ENCODE measurements around the gene GRIN3A. TPM values are rescaled to one million over a fixed set of nuclear protein-coding genes. Genes with fewer than 3 reads are reported as not detected.

GRIN3A gene
- polyA plus RNA-seq, 1 of the 3 experiments (the other 2 are of a cell fraction) = not detected

- 29% methylated on average over 5 of the region's 5 CpGs for WGBS (ENCODE audit: low lambda C conversion rate)
- Histone ChIP-seq H3K9me3 (no peaks in the 10 kb centered on the region), H3K9me2 (no peaks in the 10 kb centered on the region), H3K27ac (ENCODE audit: low read depth in 2 of 2, low read length in 1 of 2) (no peak overlapping the region), H3K27me3 (ENCODE audit: insufficient read depth) (no peaks in the 10 kb centered on the region), H3K79me2 (ENCODE audit: insufficient read depth) (no peaks in the 10 kb centered on the region), H3K36me3 (replicated peaks in 1 of 2; ENCODE audit: control insufficient read depth in 1 of 2, insufficient read depth in 2 of 2, low read length in 1 of 2) (no peaks in the 10 kb centered on the region), H3K4me1 (ENCODE audit: control insufficient read depth in 1 of 2, insufficient read depth in 2 of 2, low read depth in 1 of 2, low read length in 1 of 2) (no peaks in the 10 kb centered on the region), H2AFZ (ENCODE audit: low read depth) (no peak overlapping the region), H4K20me1 (ENCODE audit: insufficient read depth) (no peaks in the 10 kb centered on the region), H3K4me2 (no peak overlapping the region), H3F3A (replicated peaks; ENCODE audit: insufficient read depth) (no peaks in the 10 kb centered on the region), H3K9ac (no peak overlapping the region), H3K4me3 (ENCODE audit: low read depth in 2 of 2, low read length in 1 of 2) (no peak overlapping the region)
- ChIA-PET POLR2A (no interaction called here), CTCF (no interaction called here)
- DNase-seq = no peak
- no peak for TF ChIP-seq CHD2 (IDR thresholded peaks at IDR 0.05; ENCODE audit: low read length, partially characterized antibody)
- TF ChIP-seq NFIC (IDR thresholded peaks at IDR 0.05; ENCODE audit: borderline replicate concordance) = no peak
- TF ChIP-seq ELF1 (IDR thresholded peaks at IDR 0.05) = no peak
- TF ChIP-seq FOSL2 (IDR thresholded peaks at IDR 0.05; ENCODE audit: borderline replicate concordance, low read depth) = no peak
Measured at GRCh38 chr9:101753716-101754115, 15.3 kb upstream of the GRIN3A start.

- Histone ChIP-seq H3K9ac (no peak overlapping the region), H3K4me1 (ENCODE audit: control insufficient read depth in 1 of 2, insufficient read depth in 2 of 2, low read depth in 1 of 2, low read length in 1 of 2) (no peaks in the 10 kb centered on the region), H3K36me3 (replicated peaks in 1 of 2; ENCODE audit: control insufficient read depth in 1 of 2, insufficient read depth in 2 of 2, low read length in 1 of 2) (no peaks in the 10 kb centered on the region), H3K27me3 (ENCODE audit: insufficient read depth) (no peaks in the 10 kb centered on the region), H2AFZ (ENCODE audit: low read depth) (no peak overlapping the region), H3K27ac (ENCODE audit: low read depth in 2 of 2, low read length in 1 of 2) (no peak overlapping the region), H3K9me2 (no peaks in the 10 kb centered on the region), H3K4me3 (ENCODE audit: low read depth in 2 of 2, low read length in 1 of 2) (no peak overlapping the region), H3F3A (replicated peaks; ENCODE audit: insufficient read depth) (no peaks in the 10 kb centered on the region), H4K20me1 (ENCODE audit: insufficient read depth) (no peaks in the 10 kb centered on the region), H3K79me2 (ENCODE audit: insufficient read depth) (no peaks in the 10 kb centered on the region), H3K4me2 (no peak overlapping the region), H3K9me3 (no peaks in the 10 kb centered on the region)
- POLR2A ChIA-PET = no interaction called here
- CTCF ChIA-PET = no interaction called here
- no peak for DNase-seq
- WGBS (ENCODE audit: low lambda C conversion rate) = 0% methylated on average over 2 of the region's 2 CpGs
- no peak for TF ChIP-seq ELF1 (IDR thresholded peaks at IDR 0.05)
- TF ChIP-seq IRF3 (IDR thresholded peaks at IDR 0.05; ENCODE audit: low read depth, low read length) = no peak
- no peak for TF ChIP-seq EZH2phosphoT487 (IDR thresholded peaks at IDR 0.05; ENCODE audit: borderline replicate concordance, low read depth)
- TF ChIP-seq MAX (IDR thresholded peaks at IDR 0.05; ENCODE audit: low read depth) = no peak
- TF ChIP-seq NRF1 (IDR thresholded peaks at IDR 0.05; ENCODE audit: low read depth, low read length) = no peak
- TF ChIP-seq JUND (IDR thresholded peaks at IDR 0.05) = no peak
- no peak for TF ChIP-seq NFIC (IDR thresholded peaks at IDR 0.05; ENCODE audit: borderline replicate concordance)
- no peak for TF ChIP-seq RFX5 (IDR thresholded peaks at IDR 0.05; ENCODE audit: low read length)
- TF ChIP-seq TAF1 (IDR thresholded peaks at IDR 0.05; ENCODE audit: borderline replicate concordance, low read depth, low read length) = no peak
- TF ChIP-seq GATA2 (CRISPR knock-in tag; IDR thresholded peaks at IDR 0.05) = no peak
- no peak for TF ChIP-seq MXI1 (IDR thresholded peaks at IDR 0.05; ENCODE audit: low read depth, low read length)
- no peak for TF ChIP-seq USF1 (IDR thresholded peaks at IDR 0.05; ENCODE audit: borderline replicate concordance, low read depth)
- TF ChIP-seq CTCF (IDR thresholded peaks at IDR 0.05) = no peak
- TF ChIP-seq REST (IDR thresholded peaks at IDR 0.05; ENCODE audit: low read depth, low read length) = no peak
- TF ChIP-seq EP300 (IDR thresholded peaks at IDR 0.05; ENCODE audit: borderline replicate concordance in 1 of 2, low read depth in 1 of 2, low read length in 1 of 2) = no peak
- no peak for TF ChIP-seq RXRA (IDR thresholded peaks at IDR 0.05; ENCODE audit: borderline replicate concordance, low read depth)
- TF ChIP-seq FOXM1 (IDR thresholded peaks at IDR 0.05; ENCODE audit: low read depth) = no peak
- TF ChIP-seq PBX3 (IDR thresholded peaks at IDR 0.05) = no peak
Measured at GRCh38 chr9:101751895-101752294, 13.4 kb upstream of the GRIN3A start.
